HUES64 (cell line): ENCODE measurements around the gene EYA4.
"Not testable (repeated sequence)": the region's sequence is repeated elsewhere in the genome, so short reads cannot be mapped to it uniquely, and the experiment has no call there.

Experiments
- H3K27ac ChIP-seq: 2 replicates; pipeline ENCODE4 v1.7.0; 2013; ENCODE audit warnings: low read depth, low read length, inconsistent platforms
- H3K27me3 ChIP-seq: 2 replicates; pipeline ENCODE4 v1.6.1; 2013; ENCODE audit warnings: mild to moderate bottlenecking, low read length; ENCODE audit not compliant: insufficient read depth
- H3K36me3 ChIP-seq: 2 replicates; pipeline ENCODE4 v1.6.1; 2013; ENCODE audit warnings: mild to moderate bottlenecking, low read length; ENCODE audit not compliant: insufficient read depth
- H3K4me1 ChIP-seq: 2 replicates; pipeline ENCODE4 v1.6.1; 2013; ENCODE audit warnings: mild to moderate bottlenecking, low read length, moderate library complexity; ENCODE audit not compliant: insufficient read depth
- H3K4me3 ChIP-seq: 2 replicates; pipeline ENCODE4 v1.5.1; 2013; ENCODE audit warnings: mild to moderate bottlenecking, low read length, moderate library complexity
- H3K9ac ChIP-seq: 2 replicates; pipeline ENCODE4 v1.6.1; 2013; ENCODE audit warnings: mild to moderate bottlenecking, low read depth, low read length
- H3K9me3 ChIP-seq: 2 replicates; pipeline ENCODE4 v1.6.1; 2013; ENCODE audit warnings: low read depth, low read length; ENCODE audit not compliant: insufficient read depth
- WGBS: fragments of 150-250, 120-280 bp; methylation state at CpG from one replicate; pipeline ENCODE4 v1.1.7; 2013; ENCODE audit warnings: missing lambda C conversion rate; 5-methylcytosine and 5-hydroxymethylcytosine counted together

Gene EYA4

GRCh38 chr6:133377219-133377618 is 136.1 kb downstream of the EYA4 start:
- no peak overlapping the region for H3K4me3 ChIP-seq
- no peaks in the 10 kb centered on the region for H3K27me3 ChIP-seq
- no peak overlapping the region for H3K9ac ChIP-seq
- no peaks in the 10 kb centered on the region for H3K9me3 ChIP-seq
- no peaks in the 10 kb centered on the region for H3K4me1 ChIP-seq
- WGBS: 92% methylated on average over 5 of the region's 6 CpGs
- no peaks in the 10 kb centered on the region for H3K36me3 ChIP-seq
- H3K27ac ChIP-seq: no peak overlapping the region

GRCh38 chr6:133380047-133380446 is 138.9 kb downstream of the EYA4 start:
- H3K27me3 ChIP-seq: no peaks in the 10 kb centered on the region
- H3K27ac ChIP-seq: no peak overlapping the region
- H3K4me3 ChIP-seq: no peak overlapping the region
- no peaks in the 10 kb centered on the region for H3K4me1 ChIP-seq
- 90% methylated on average over 1 of the region's 1 CpG for WGBS
- no peaks in the 10 kb centered on the region for H3K36me3 ChIP-seq
- no peaks in the 10 kb centered on the region for H3K9me3 ChIP-seq
- H3K9ac ChIP-seq: no peak overlapping the region

- 83% methylated on average over 3 of the region's 3 CpGs for WGBS
- Histone ChIP-seq H3K9ac (no peak overlapping the region), H3K4me3 (no peak overlapping the region), H3K36me3 (no peaks in the 10 kb centered on the region), H3K27me3 (no peaks in the 10 kb centered on the region), H3K4me1 (no peaks in the 10 kb centered on the region), H3K9me3 (no peaks in the 10 kb centered on the region), H3K27ac (no peak overlapping the region)
Measured at GRCh38 chr6:133380723-133381122, 139.6 kb downstream of the EYA4 start.

- H3K27ac ChIP-seq: no peak overlapping the region
- no peaks in the 10 kb centered on the region for H3K27me3 ChIP-seq
- peaks cover 17% of the 10 kb centered on the region for H3K4me1 ChIP-seq
- no peak overlapping the region for H3K9ac ChIP-seq
- H3K9me3 ChIP-seq: no peaks in the 10 kb centered on the region
- 91% methylated on average over 6 of the region's 6 CpGs for whole genome bisulfite sequencing
- no peaks in the 10 kb centered on the region for H3K36me3 ChIP-seq
- H3K4me3 ChIP-seq: no peak overlapping the region
Measured at GRCh38 chr6:133388731-133389130, 147.6 kb downstream of the EYA4 start.

GRCh38 chr6:133390168-133390567 is 149.0 kb downstream of the EYA4 start:
- WGBS: 94% methylated on average over 9 of the region's 9 CpGs
- H3K9ac ChIP-seq: no peak overlapping the region
- H3K27ac ChIP-seq: no peak overlapping the region
- H3K9me3 ChIP-seq: no peaks in the 10 kb centered on the region
- peaks cover 20% of the 10 kb centered on the region for H3K4me1 ChIP-seq
- no peak overlapping the region for H3K4me3 ChIP-seq
- no peaks in the 10 kb centered on the region for H3K27me3 ChIP-seq
- no peaks in the 10 kb centered on the region for H3K36me3 ChIP-seq

DNA sequence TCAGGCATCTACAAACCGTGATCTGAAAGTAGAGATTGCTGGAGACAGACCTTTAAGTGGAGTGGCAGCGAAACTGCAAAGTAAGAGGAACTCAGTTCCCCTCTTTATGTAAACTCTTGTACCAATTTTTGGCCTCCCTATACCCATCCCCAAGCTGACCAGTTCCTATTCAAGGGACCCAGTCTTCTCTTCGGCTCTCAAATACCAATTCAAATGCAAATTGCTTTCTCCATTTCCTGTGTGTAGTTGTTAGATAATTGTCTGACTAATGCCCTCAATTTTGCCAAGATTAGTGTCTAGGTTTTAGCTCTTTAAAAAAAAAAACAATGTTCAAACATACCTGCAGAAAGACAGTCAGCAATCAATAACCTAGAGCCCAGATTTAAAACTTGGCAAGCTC is 150.9 kb downstream of the EYA4 start:
- Histone ChIP-seq H3K4me1 (peaks cover 20% of the 10 kb centered on the region), H3K36me3 (no peaks in the 10 kb centered on the region), H3K9me3 (no peaks in the 10 kb centered on the region), H3K27ac (no peak overlapping the region), H3K9ac (no peak overlapping the region), H3K27me3 (no peaks in the 10 kb centered on the region), H3K4me3 (no peak overlapping the region)
- 96% methylated on average over 2 of the region's 3 CpGs for WGBS

DNA sequence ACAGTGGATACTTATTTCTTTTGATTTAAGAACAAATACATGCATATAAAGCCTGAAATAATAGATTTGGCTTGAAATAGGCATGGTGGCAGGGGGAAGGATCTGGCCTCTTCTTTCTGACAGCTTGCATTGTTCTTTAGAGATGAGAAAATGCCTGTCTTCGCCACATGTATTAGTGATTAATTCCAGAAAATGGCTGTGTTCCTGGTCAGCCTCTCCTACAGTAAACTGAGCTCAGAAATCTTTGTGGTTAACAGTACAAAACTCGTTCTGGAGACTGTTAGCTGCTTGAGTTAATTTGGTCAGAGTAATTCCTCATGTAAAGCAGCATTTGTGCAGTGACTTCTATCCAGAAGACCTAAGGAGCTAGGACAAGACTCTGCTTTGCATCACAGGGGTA is 151.5 kb downstream of the EYA4 start:
- 86% methylated on average over 2 of the region's 2 CpGs for WGBS
- peaks cover 20% of the 10 kb centered on the region for H3K4me1 ChIP-seq
- no peaks in the 10 kb centered on the region for H3K9me3 ChIP-seq
- H3K27ac ChIP-seq: no peak overlapping the region
- no peak overlapping the region for H3K9ac ChIP-seq
- no peak overlapping the region for H3K4me3 ChIP-seq
- H3K36me3 ChIP-seq: no peaks in the 10 kb centered on the region
- H3K27me3 ChIP-seq: no peaks in the 10 kb centered on the region

- no peaks in the 10 kb centered on the region for H3K27me3 ChIP-seq
- no peak overlapping the region for H3K4me3 ChIP-seq
- no peak overlapping the region for H3K9ac ChIP-seq
- H3K9me3 ChIP-seq: no peaks in the 10 kb centered on the region
- WGBS: 89% methylated on average over 1 of the region's 1 CpG
- peaks cover 20% of the 10 kb centered on the region for H3K4me1 ChIP-seq
- no peaks in the 10 kb centered on the region for H3K36me3 ChIP-seq
- H3K27ac ChIP-seq: no peak overlapping the region
Measured at GRCh38 chr6:133393891-133394290, 152.7 kb downstream of the EYA4 start.

DNA sequence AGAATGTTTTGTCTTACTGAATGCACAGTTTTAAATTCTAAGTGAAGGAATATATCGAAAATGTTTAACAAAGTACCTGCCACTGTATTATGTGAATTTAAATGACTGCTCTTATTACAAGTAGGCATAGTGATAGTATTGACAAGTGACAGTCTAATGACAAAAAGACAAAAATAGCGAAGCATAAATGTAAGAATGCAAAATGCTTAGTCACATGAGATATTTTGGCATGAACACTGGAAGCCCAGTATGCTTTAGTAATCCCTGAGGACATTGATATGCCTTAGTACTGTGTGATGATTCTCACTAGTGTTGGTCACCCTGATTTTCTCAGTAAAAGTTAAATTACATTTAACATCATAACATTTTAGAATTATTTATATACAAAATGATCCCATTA is 153.5 kb downstream of the EYA4 start:
- H3K9ac ChIP-seq: no peak overlapping the region
- WGBS: 97% methylated on average over 2 of the region's 2 CpGs
- no peak overlapping the region for H3K4me3 ChIP-seq

DNA sequence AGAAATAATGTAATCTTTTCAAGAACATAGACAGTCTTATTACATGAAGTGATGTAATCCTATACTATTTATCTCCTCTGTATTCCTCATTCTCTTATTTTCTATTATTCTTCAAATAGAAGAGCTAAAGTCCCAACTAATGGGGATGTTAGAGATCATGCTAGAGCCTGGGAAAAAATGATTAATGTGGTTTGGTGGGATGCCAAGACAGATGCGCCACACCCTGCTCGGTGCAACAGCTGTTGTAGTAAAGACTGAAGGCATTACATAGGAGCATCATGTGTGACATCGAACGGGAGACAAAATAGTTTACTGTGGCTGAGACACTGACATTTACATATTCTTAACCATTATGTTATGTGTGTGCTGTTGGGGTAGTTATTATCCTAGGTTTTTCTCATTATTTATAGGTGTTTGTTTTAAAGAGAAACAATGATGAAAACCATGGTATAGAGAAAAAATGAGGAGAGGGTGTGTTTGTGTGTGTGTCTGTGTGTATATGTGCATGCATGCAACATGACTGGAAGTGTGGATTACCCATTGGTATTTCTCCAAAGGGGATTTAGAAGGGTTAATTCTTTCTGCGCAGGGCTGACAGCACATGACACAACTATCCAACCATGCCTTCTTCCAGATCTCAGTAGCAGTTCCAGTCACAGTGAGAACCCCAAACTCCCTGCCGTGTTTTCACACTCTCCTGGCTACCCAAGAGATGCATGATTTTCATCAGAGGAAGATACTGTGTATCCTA is 155.3 kb downstream of the EYA4 start:
- H3K9ac ChIP-seq: no peak overlapping the region
- no peaks in the 10 kb centered on the region for H3K9me3 ChIP-seq
- no peaks in the 10 kb centered on the region for H3K27me3 ChIP-seq
- H3K4me1 ChIP-seq: peaks cover 19% of the 10 kb centered on the region
- no peaks in the 10 kb centered on the region for H3K36me3 ChIP-seq
- H3K4me3 ChIP-seq: no peak overlapping the region
- no peak overlapping the region for H3K27ac ChIP-seq
- WGBS: 97% methylated on average over 5 of the region's 6 CpGs

More for the DNA sequence above, 153.5 kb downstream of the EYA4 start:
- Histone ChIP-seq H3K27me3 (no peaks in the 10 kb centered on the region), H3K36me3 (no peaks in the 10 kb centered on the region), H3K9me3 (no peaks in the 10 kb centered on the region), H3K4me1 (peaks cover 20% of the 10 kb centered on the region), H3K27ac (no peak overlapping the region)

DNA sequence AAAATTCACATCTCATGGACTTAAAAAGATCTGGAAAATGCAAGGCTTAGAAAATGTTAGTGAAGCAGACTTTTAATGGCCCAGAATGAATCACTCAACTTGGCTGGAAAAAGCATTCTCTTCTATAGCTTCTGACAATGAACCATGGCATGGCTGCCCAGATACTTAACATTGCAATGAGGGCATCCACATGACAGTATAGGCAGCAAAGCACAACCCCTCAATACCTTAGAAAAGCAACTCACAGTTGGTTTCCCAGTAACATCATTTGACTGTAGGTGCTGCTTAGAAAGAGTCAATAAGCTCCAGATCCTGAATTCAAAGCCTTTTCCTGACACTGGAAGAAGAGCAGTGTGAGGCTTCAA is 155.8 kb downstream of the EYA4 start:
- Histone ChIP-seq H3K36me3 (no peaks in the 10 kb centered on the region), H3K4me1 (peaks cover 13% of the 10 kb centered on the region), H3K27ac (no peak overlapping the region), H3K27me3 (no peaks in the 10 kb centered on the region), H3K4me3 (no peak overlapping the region), H3K9me3 (no peaks in the 10 kb centered on the region), H3K9ac (no peak overlapping the region)

GRCh38 chr6:133397601-133398000 is 156.4 kb downstream of the EYA4 start:
- H3K4me3 ChIP-seq, H3K36me3 ChIP-seq, H3K4me1 ChIP-seq, H3K27ac ChIP-seq, H3K27me3 ChIP-seq, H3K9ac ChIP-seq, H3K9me3 ChIP-seq: not testable (repeated sequence)
- WGBS: 92% methylated on average over 4 of the region's 4 CpGs
